ENCODE measurements around the gene SLC4A8.

The SLC4A8 gene

DNA sequence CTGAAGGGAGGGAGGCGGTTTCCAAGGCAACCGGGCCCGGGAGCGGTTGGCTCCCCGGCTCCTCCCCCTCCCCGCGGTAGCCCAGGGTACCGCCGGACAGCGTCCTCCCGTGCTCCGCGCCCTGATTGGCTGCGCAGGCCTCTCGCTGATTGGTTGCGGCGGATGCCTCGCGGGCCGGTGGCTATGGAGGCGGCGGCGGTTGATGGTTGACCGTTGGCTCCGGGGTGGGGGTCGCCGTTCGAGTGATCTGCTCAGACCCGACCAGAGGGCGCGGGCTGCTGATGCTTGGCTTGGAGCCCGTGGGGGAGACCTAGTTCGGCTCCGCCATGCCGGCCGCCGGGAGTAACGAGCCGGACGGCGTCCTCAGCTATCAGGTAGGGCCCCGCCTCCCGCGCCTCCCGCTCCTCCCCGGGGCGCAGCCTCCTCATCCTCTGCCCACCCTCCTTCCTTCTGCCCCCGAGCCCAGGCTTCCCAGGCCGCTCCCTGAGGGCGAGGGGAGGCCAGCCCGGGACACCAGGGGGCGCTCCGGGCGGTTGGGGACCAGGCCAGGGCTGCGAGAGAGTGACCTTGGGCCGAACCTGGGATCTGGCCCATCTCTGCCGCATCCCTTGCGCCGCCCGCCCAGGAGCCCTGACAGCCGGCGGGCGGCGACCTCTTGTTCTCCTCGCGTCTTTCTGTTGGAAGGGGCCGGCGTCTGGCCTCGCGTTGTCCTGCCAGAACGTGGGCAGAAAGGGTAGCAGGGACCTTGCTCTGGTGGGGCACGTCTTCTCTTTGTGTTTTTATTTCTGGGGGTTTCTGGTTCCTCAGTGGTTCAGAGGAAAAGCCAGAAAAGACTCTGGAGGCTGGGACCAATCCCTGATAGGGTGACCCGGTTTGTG, at the start of gene SLC4A8:
SLC4A8 (plus strand) TSS at position 170 of the 878 bp plus-strand sequence; CDS start at position 327, 157 bp downstream.
- peak; percentile 90 for DNase-seq

DNA sequence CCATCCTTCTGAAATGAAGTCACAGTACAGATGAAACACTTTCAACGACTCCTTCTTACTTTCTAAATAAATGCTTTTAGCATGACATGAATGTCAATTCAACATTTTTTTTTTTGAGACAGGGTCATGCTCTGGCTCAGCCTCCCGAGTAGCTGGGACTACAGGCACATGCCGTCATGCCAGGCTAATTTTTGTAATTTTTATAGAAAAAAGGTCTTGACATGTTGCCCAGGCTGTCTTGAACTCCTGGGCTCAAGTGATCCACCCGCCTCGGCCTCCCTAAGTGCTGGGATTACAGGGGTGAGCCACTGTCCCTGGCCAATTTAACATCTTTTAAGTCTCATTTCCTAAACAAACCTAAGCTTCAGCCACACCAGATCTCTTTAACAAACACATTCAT, 49.8 kb upstream of the SLC4A8 start:
- no peak for DNase-seq

DNA sequence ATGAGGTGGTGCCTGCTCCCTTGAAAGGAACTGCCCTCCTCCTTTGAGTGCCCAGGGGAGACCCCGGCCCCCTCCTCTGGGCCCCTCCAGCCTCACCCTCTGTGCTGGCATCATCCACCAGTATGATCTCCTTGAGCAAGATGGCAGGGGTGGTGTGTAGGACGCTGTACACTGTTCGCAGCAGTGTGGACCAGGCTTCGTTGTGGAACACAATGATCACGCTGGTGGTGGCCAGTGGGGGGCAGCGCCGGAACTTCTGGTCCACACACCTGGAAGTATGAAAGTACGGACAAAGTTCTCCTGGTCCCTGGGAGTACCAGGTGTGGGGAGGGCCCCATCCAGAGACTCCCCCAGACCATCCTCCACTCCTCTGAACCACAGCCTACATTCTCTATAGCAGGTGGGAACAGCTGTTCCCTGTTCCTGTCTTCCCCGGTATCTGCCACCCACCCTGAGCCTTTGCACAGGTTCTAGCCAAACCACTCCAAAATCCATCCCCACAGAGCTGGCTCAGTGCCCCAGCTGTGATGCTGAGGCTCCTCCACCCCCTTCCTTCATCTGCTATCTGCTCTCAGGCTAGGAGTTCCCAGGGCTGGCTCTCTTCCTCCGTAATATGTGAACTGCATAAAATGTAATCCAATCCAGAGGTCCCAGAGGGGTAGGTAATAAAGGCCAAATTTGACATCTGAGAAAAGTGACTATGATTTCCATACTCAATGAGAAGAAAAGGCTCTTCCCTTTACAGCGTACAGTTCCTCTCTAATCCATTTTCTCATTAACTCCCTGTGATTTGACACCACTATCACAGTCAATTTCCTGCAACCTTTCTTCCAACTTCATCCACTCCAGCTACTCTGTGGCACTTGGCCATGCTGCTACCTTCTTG, 47.3 kb upstream of the SLC4A8 start:
- no peak for DNase-seq

DNA sequence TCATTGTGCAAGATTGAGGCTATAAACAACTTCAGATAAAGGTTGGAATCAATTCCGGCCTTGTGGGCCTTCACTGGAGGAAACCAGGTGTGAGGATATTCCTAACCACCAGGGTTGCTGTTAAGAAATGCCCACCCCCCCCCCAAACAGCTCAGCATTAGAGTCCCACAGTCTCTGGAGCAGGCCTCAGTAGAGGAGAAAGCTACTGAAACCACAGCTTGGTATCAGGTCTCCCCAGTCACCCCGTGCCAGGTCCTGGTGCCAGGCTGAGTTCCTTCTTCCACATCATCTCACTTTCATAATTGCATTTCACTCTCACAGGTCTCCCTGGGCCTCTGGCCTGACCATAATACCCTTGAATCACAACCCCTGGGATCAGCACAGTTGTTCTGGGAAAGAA, 45.9 kb upstream of the SLC4A8 start:
- DNase-seq = no peak

DNA sequence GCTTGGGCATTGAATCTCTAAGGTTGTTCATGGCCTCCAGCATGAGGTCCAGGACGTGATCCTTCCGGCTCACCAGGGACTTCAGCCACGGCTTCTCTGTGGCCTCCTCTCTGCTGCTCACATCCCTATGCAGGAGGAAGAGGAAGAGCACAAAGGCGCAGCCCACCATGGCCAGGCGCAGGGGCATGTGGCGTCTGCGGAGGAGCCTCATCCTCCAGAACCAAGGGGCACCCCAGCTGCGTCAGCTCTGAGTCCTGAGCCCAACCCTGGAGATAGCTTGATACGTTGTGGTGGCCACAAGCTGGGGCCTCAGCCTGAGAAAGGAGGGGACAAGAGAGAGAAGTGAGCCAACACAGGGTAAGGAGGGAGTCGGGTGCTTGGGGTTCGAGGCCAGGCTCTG, 45.1 kb upstream of the SLC4A8 start:
- DNase-seq = no peak

DNA sequence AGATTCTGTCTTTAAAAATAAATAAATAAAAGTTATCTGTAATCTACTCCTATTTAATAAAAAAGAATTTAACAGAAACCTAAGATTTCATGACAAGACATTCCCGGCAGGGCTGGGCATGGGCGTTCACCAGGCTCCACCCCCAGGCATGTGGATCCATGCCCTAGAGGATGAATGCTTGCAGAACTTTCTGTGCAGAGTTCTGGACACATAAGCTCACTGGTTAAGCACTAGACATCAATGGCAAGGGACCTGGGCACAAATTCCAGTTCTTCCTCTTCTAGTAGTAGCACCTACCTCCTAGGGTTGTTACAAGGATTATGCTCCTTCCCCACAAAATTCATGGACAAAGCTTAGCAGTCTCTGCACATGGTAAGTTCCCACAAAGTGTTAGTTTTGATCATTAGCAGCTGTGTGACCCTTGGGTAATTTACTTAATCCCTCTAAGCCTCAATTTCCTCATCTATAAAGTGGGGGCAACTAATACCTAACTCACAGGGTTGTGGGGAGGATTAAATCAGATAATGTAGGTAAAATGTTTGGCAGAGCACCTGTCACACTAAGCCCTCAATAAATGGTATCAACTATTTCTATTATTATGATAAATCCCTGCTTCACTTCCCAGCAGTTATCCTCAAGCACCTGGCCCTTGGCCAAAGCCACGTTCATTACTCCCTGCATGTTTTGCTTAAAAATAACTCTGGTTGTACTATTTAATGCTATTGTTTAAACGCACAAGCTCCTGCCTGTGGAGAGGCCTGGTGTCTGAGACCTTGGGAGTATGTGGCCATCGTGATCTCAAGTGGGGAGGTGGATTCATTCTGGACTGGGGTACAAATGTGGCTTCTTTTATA, 43.2 kb upstream of the SLC4A8 start:
- no peak for DNase-seq

DNA sequence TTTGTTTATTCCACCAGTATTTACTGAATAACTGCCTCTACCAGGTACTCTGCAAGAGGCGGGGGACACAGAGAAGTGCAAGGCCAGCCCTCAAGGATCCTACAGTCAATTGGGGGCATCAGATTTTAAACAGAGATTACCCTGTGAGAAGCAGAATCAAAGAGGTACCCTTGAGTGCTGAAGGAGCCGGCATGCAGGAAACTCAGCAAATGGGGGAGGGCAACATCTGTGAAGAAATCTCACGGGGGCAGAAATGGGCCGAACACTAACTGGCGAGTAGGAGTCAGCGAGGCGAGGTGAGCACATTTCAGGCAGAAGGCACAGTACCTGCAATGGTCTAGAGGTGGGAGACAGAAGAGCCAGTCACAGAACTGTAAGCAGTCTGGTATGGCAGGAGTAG, 42.5 kb upstream of the SLC4A8 start:
- DNase-seq = no peak

DNA sequence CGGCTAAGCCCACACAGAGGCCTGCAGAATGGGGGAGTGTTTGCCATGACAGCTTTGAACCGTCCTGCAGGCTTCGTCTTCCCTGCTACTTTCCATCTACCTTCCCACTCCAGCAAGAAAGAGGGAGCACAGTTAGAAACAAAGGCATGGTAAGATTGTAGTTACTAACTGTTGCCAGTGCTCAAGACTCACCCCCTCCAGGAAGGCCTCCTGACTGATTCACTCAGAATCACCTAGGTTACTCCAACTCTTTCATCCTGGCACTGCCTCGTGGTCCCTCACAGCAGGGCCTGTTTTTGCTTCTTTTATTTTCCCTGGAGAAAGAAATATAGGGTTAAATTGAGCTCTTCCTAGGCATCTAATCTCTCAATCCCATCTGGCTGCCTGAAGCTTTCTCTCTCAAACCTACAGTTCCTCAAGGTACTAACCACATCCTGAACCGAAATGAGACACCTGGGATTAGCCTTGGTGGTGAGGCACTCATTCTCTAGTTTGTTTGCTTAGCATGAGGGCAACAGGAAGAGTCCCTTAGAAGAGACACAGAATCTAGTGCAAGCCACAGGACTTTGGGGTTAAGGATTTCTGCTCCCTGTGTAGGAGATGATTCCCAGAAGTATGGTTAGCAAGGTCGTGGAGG, 41.2 kb upstream of the SLC4A8 start:
- no peak for DNase-seq

DNA sequence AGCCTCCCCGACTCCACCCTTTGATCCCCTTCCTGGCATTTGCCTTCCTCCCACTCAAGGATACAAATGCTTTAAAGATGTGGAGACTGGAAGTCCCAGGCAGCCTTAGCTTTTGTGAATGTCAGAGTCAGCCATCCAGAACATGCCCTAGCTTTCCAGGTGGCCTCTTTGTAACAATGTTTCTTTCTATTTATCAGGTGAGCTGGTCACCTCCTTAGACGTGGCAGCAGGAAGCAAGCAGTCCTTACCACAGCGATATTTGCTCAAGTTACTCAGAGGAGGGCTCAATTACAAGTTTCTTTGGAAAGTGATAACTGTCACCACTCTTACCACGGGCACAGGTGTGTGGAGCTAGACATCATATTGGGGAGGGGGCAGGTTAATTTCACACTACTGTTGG, 38.3 kb upstream of the SLC4A8 start:
- DNase-seq = no peak

DNA sequence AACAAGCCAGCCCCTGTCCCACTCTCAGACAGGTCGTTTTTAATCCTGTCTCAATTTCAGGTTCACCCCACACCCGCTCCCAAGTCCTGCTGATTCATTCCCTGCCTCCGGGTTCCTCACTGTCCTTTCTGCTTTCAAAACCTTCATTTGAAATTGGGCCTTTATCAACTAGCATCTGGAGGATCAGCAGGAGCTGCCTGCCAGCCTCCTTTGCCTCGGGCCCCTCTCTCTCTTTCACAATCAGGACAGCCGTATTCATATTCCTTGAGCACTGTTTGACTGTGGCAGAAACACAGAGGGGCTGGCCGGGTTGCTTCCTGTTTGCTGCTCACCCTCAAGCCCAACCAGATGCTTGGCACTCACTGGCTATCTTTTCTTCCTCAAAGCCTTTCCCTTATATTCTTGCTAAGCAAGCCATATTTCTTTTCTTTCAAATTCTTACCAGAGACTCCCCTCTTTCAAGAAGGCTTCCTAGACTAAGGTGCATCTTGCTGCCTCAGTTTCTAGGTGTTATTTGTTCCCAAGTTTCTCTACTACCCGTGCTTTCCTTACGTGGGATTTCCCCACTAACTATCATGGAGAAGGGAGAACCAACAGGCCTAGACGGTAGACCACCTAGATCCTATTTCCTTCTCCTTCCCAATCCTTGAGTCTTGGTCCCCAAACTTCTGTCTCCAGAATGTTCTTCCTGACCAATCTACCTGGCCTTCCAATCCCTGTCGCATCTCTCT, 36.4 kb upstream of the SLC4A8 start:
- DNase-seq = no peak

DNA sequence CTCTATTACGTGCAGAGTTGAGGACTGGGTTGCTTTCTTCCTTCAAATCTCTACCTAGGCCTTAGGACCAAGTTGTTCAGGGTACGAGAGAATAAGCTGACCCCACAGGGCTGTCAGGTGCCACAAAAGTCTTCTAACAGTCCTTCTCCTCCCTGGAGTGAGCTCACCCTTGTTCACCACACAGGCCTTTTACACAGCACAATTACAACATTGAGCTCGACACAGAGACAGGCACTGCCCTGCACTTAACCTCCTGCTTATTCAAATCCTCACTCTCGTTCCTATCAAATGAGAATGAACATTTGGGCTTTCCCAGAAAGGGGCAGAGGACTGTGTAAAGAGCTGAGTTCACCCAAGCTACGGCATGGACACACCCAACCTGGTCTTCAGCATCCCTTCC, 35.8 kb upstream of the SLC4A8 start:
- DNase-seq = no peak

DNA sequence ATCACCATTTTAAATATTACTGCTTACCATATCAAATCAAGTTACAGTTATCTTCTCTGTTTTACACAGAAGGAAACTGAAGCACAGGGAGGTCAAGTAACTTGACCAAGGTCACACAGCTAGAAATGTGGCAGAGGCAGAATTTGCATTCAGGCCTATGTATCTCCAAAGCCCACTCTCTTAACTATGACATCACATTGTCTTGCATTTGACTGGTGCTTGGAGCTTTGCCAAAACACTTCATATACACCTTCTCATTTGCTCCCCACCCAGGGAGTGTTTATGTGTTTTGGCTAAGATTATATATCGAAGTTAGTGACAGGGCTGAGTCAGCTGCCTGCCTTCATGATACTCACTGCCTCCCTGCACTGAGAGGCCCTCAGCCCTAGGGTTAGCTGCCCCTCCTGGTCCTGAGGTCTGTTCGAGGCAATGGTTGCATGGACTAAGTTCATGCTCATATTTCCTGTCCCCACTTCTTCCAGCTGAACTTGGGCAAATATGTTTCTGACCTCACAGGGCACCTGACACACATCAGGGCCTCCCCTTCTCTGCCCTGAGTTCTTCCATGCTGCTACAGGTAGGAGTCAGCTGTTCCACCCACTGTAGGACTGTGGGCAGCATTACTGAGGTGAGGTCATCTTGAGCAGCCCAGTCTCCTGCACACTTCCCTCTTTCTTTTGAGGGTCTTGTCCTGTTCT, 35.2 kb upstream of the SLC4A8 start:
- no peak for DNase-seq

DNA sequence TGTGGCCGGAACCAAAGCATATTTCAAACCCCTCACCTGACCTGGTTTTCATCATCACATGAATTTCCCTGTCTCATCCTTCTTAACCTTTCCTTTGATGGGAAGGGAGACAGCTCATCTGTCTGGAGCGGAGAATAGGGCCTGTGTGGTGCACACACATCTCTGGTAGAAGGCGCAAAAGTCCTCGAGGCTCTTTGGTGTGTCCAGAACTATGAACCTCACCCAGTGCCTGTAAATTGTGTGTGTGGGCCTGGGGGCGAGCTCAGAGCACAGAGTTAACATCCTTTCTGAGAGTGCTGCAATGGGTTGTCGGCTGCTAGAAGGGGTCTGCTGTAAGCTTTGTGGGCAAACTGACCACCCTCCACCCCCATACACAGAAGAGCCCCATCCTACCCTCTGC, 34.2 kb upstream of the SLC4A8 start:
- no peak for DNase-seq

DNA sequence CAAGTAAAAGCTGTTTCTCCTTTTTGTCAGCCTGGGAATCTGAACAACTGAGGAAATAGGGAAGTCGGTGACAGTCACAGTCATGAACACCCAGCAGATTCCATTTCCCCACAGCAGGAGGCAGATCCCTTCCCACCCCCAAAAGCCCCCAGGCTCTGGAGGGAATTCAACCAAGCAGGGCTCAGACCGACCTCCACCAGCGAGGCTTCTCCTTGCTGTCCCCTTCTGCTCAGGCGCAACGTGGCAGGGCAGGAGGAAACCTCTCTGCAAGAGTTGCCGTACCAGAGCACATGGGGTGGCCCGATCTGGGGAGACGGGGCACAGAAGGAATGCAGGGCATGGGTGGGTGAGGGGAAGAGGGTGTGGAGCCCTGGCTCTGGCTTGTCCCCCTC, 33.7 kb upstream of the SLC4A8 start:
- no peak for DNase-seq

DNA sequence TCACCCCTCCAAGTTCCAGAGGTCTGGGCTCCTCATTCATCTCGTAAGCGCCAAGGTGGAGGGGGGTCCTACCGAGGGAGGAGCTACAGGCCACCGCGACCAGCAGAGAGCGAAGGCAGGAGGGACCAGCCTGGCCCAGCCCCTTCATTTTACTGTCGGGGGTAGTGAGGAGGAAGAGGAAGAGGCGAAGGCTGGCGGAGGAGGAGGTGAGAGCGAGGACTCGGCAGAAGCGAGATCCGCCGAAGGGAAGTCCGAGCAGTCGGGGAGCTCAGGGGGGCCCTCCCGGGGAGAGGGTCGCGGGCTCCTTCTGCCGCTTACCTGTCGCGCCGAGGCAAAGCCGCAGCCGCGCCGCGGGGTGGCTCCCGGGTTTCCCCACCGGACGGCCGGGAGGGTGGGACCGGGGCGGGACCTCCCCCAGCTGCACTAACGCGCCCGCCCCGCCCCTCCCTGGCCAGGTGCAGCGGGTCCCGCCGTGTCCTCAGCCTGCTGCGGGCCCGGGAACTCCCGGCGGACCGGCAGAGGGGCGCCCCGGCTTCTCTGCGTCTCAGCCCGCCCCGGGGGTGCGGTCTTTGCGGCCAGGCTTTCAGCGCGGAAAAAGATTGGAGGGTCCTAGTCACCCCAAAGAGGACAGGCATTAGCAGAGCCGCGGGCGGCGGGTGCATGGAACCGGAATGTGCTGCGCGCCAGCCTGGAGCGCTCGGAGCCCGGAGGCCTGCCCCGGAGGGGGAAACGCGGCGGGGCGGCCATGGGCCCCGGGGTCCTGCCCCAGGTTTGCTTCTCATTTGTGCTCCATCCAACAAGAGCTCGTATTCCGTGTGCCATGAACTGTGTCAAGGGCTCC, 33.1 kb upstream of the SLC4A8 start, which contains the start of gene GALNT6:
GALNT6 (minus strand) TSS at position 124 of the 841 bp plus-strand sequence. CDS start 11,625 bp downstream, outside the sequence.
- no peak for DNase-seq

DNA sequence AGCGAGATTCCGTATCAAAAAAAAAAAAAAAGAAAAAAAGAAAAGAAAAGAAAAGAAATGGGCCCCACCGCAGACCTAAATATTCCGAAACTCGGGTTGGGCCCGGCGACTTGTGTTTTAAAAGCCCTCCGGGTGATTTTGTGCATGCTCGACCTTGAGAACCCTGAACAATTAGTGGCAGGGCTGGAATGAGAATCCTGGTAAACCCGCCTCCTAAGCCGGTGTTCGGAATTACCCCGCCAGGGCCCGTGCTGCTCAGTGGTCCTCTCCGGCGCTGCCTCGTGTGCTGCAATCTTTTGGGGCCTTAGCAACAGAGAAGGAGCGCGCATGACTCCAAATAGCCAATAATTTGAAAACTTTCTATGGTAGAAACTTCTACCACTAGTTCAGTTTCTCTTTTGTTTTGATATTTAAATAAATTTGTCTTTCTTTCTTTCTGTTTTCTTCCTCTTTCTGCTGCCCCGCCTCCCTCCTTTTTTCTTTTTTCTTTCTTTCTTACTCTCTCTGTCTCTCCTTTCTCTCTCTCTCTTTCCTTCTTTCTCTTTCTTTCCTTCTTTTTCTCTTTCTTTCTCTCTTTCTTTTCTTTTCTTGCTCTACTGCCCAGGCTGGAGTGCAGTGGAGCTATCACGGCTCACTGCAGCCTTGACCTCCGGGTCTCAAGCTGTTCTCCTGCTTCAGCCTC, 31.9 kb upstream of the SLC4A8 start:
- DNase-seq = no peak

DNA sequence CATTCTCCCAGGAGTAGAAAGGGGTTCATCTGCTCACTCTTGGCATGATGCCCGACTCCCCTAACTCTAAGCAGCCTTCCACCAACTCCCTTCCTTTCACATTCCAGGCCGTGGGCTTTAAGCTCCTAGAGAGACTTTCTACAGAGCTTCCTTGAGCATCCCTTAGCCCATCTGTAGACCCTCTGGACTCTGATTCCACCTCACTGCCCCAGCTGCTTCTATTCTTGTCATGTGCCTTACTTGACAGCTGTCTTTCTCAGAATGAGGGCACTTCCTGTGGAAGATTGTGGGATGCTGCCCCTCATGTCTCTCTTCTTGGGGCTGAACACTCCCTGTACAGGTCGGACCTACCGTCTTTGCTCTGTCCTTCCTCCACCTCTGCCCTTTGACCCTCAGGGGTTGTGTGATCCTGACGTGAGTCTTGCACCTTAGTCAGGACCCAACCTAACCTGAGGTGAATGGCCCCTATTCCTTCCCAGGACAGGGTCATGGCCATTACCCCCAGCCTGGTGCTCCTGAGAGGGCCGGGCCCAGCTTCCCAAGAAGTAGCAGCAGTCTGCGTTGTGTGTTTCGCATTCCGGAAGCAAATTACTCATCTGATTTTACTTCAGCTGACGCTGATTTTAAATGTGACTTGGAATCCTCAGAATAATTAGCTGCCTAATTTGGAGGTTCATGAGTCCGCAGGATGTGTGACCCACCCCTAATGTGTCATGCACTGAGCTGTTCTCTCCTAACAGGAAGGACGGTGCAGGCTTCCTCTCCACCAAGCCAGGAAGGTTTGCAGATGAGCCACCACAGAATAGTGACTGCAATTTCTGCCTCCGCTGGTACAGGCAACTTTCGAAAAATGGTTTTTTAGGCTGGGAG, 30.7 kb upstream of the SLC4A8 start:
- no peak for DNase-seq

All from NCI-H1417 treated with DMSO at 0.1 percent for 48 hours (cell line).